GM12873 (cell line): ENCODE data around the gene TMEM167B.

ENCODE experiments used
- TF ChIP-seq, protein P1 (sequence below): IDR thresholded peaks from 2 replicates; pipeline ENCODE4 v1.5.1; 2012; ENCODE audit warnings: low read depth, mild to moderate bottlenecking, moderate library complexity, low read length, control low read depth; ENCODE audit not compliant: insufficient read depth; ENCODE audit errors: missing control alignments

Gene TMEM167B

DNA sequence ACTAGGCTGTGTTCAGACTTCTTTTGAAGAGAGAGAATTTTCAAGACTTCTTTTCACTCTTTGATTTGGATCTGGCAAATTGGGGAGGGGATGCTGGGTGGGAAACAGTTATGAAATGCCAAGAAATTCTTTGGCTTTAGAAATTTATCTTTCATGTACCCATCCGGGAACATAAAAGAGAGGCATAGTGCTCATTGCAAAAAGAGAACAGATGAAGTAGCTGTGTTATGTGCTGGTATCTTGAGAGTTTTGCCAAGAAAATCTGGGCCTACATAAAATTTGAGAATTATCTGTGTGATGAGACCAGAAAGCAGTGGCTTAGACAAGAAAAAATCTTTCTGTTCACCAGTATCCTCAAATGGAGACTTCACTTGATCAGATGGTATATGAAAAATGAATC is 4.3 kb downstream of the TMEM167B start:
- TF ChIP-seq, protein P1, sequence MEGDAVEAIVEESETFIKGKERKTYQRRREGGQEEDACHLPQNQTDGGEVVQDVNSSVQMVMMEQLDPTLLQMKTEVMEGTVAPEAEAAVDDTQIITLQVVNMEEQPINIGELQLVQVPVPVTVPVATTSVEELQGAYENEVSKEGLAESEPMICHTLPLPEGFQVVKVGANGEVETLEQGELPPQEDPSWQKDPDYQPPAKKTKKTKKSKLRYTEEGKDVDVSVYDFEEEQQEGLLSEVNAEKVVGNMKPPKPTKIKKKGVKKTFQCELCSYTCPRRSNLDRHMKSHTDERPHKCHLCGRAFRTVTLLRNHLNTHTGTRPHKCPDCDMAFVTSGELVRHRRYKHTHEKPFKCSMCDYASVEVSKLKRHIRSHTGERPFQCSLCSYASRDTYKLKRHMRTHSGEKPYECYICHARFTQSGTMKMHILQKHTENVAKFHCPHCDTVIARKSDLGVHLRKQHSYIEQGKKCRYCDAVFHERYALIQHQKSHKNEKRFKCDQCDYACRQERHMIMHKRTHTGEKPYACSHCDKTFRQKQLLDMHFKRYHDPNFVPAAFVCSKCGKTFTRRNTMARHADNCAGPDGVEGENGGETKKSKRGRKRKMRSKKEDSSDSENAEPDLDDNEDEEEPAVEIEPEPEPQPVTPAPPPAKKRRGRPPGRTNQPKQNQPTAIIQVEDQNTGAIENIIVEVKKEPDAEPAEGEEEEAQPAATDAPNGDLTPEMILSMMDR: no peak

DNA sequence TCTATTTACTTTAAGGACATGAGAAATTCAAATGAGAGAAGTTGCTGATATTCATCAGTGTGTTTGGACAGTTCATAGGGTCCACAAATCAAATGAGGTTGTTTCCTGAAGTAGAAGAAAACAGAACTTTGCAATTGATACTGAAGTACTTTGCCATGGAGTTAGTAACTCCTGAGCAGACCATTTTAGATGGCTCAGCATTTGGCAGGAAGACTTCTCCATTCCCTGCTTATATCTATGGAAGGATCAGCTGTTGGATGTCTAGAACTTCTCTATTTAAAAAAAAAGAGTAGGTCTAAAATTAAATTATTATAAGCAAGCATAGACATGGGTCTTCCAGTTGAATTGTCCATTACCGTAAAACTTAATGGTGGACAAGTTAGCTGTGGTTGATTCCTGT is 5.1 kb downstream of the TMEM167B start:
- TF ChIP-seq, protein P1: no peak

DNA sequence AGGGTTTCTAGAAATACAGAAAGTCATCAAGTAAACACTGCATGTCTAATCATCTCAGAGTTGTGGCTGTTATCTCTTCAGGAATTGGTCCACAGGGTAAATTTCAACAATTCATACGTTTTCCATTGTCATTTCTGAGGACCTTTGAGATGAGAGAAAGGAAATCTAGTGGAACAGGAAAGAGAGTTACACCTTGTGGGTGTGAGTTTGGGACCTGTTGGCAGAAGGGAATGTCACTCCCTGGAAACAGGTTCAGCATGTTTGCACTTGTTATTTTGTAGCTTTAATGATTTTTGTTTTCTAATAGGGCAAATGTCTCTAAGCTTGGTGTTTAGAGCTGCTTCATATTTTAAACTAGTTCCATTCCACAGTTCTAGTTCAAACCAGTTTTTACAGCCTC is 5.6 kb downstream of the TMEM167B start:
- TF ChIP-seq, protein P1: no peak

DNA sequence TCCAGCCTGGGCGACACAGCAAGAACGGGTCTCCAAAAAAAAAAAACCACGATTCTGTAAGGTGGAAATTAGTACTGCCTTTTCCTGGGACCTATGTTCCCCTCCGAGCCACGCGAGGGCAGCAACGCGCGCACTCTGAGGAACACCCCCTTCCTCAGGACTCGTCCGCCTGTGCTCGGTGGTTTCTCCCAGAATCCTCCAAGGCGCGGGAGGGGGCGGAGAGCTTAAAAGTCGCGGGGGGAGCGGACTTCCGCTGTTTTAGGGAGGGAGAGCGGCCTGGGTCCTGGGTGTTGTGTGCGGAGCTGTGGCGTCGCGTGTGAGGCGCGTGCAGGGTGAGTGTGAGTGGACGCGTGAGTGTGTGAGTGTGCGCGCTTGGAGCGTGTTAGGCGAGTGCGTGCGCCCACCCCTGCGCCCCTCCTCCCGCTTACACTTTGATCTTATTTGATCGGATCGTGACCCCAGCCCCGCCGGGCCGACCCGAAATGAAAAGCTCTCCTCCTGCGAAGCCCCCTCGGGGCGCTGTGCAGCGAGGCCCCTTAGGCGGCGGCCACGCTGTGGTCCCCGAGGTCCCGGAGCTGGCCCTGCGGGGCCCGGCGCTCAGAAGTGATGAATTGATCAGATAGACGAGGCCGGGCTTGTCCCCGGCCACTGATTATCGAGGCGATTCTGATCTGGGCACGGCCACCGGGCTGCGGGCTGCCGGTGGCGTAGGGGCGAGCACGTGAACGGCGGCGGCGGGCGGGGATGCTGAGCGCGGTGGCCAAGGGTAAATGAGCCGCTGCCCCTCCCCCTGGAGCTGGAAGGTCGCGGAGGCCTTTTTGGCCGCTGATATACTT is 9.6 kb downstream of the TMEM167B start:
- TF ChIP-seq, protein P1: peak; percentile 83

DNA sequence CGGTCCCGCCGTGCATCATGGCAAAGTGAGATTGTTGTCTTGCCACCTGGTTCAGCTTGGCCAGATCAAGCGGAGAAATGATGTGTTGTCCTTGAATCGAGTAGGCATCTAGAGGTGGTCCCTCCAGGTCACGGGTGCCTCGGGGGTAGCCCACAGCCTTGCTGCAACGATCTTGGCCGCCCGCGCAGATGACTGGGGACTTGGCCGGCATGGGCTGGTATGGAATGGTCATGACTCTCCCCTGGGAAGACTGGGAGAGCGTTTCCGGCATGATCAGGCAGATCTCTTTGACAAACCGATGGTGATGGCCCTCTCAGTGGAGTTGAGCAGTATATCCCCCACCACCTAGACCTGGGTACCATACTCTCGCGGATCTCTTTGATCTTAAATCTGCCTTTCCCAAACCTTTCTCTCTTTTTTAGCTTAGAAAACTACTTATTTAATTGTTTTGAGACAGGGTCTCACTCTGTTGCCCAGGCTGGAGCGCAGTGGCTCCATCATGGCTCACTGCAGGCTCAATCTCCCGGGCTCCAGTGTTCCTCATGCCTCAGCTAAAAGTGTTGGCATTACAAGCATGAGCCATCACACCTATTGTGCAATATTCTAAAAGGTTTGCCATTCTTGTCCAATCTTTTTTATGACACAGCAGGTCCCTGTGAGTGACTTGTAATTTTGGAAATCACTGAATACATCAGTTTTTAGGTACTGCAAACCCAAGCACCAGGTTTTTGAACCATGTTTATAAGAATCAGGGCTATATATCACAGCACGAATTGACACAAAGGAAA is 14.0 kb downstream of the TMEM167B start:
- TF ChIP-seq, protein P1: no peak

DNA sequence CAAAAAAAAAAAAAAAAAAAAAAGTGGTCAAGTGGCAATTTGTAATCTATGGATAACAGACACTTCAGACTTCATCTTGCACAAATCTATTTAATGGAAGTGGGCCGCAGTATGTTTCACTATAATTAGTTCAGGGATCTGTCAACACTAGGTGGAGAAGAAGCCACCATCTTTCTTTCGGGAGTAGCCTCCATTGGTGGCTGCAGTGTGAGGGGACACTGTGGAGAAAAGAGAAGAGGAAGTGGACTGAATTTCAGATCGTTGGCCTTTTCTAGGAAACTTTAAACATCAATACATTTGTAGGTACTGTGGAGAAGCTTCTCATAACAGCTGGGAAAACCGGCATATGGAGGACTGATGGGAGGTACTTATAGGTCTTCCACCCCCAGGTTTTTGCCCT is 15.3 kb downstream of the TMEM167B start:
- TF ChIP-seq, protein P1: no peak

DNA sequence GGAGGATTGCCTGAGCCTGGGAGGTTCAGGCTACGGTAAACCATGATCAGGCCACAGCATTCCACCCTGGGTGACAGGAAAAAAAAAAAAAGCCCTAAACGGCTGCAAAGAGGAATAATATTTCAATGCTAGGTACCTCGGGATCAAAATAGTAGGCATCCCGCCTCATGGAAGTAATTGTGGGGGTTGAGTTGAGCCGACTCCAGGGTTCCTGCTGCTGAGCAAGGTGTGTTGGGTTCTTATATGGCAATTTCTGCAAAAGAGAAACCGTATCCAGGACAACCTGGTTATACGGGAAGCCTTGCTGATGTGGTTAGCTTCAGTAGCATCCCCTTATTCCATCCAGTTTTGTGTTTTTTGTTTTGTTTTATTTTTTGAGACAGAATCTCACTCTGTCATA is 17.2 kb downstream of the TMEM167B start:
- TF ChIP-seq, protein P1: no peak
